ENCODE measurements around the gene IGFBP3. TPM values are rescaled to one million over a fixed set of nuclear protein-coding genes. Genes with fewer than 3 reads are reported as not detected.
"Not testable (repeated sequence)": the region's sequence is repeated elsewhere in the genome, so short reads cannot be mapped to it uniquely, and the experiment has no call there.

Gene IGFBP3
- total and polyA plus RNA-seq, 4 donors = 87.0 to 244 (median 182) TPM

- no peaks in the 10 kb centered on the region for H3K36me3 ChIP-seq (ENCODE audit: control insufficient read depth in 4 of 4, insufficient read depth in 3 of 4, low read depth in 1 of 4, low read length in 3 of 4)
- no peak for DNase-seq (ENCODE audit: low spot score)
- no peaks in the 10 kb centered on the region for H3K4me1 ChIP-seq (ENCODE audit: control insufficient read depth in 4 of 4, insufficient read depth in 4 of 4, low read length in 3 of 4)
- no peak overlapping the region for H3K27ac ChIP-seq (ENCODE audit: low read depth in 1 of 2, low read length in 2 of 2)
- 77% methylated on average over 7 of the region's 7 CpGs for WGBS
- no peaks in the 10 kb centered on the region for H3K9me3 ChIP-seq (ENCODE audit: control insufficient read depth in 4 of 4, low read length in 3 of 4)
- TF ChIP-seq HNF4G (IDR thresholded peaks at IDR 0.05) (no peak), HNF4A (conservative IDR thresholded peaks at IDR 0.05) (no peak), TAF1 (conservative IDR thresholded peaks at IDR 0.05) (no peak), FOXA2 (IDR thresholded peaks at IDR 0.05) (no peak), MAX (IDR thresholded peaks at IDR 0.05) (no peak), GABPA (IDR thresholded peaks at IDR 0.05 in 1 of 2, conservative IDR thresholded peaks at IDR 0.05 in 1 of 2) (no peak), RAD21 (IDR thresholded peaks at IDR 0.05) (no peak), NR2F2 (IDR thresholded peaks at IDR 0.05) (no peak), REST (IDR thresholded peaks at IDR 0.05) (no peak), SP1 (IDR thresholded peaks at IDR 0.05) (no peak), ZBTB33 (IDR thresholded peaks at IDR 0.05) (no peak), RXRA (IDR thresholded peaks at IDR 0.05) (no peak), JUND (IDR thresholded peaks at IDR 0.05) (no peak), EGR1 (IDR thresholded peaks at IDR 0.05; ENCODE audit: low read depth in 2 of 2) (no peak), CTCF (IDR thresholded peaks at IDR 0.05; ENCODE audit: low read depth, low read length, missing input control) (no peak), ATF3 (IDR thresholded peaks at IDR 0.05) (no peak), YY1 (IDR thresholded peaks at IDR 0.05) (no peak)
- no peak overlapping the region for H3K4me3 ChIP-seq (ENCODE audit: low read depth in 1 of 3, low read length in 3 of 3)
- no peak overlapping the region for H3K9ac ChIP-seq (ENCODE audit: low read depth in 1 of 2, low read length in 2 of 2)
- no peaks in the 10 kb centered on the region for H3K27me3 ChIP-seq (ENCODE audit: control insufficient read depth in 4 of 4, insufficient read depth in 4 of 4, low read length in 3 of 4)
Measured at GRCh38 chr7:45940939-45941338, 19.9 kb upstream of the IGFBP3 start.

- WGBS = 83% methylated on average over 14 of the region's 14 CpGs
- not testable (repeated sequence) for H3K27ac ChIP-seq (ENCODE audit: low read depth in 1 of 2, low read length in 2 of 2); H3K27me3 ChIP-seq (ENCODE audit: control insufficient read depth in 4 of 4, insufficient read depth in 4 of 4, low read length in 3 of 4)
Measured at GRCh38 chr7:45940237-45940781, 19.2 kb upstream of the IGFBP3 start.

More at GRCh38 chr7:45940237-45940781, 19.2 kb upstream of the IGFBP3 start:
- not testable (repeated sequence) for H3K4me1 ChIP-seq (ENCODE audit: control insufficient read depth in 4 of 4, insufficient read depth in 4 of 4, low read length in 3 of 4); DNase-seq (ENCODE audit: low spot score); H3K36me3 ChIP-seq (ENCODE audit: control insufficient read depth in 4 of 4, insufficient read depth in 3 of 4, low read depth in 1 of 4, low read length in 3 of 4); H3K9me3 ChIP-seq (ENCODE audit: control insufficient read depth in 4 of 4, low read length in 3 of 4); H3K9ac ChIP-seq (ENCODE audit: low read depth in 1 of 2, low read length in 2 of 2); H3K4me3 ChIP-seq (ENCODE audit: low read depth in 1 of 3, low read length in 3 of 3)

Data from liver (tissue), 9 donors.